ENCODE data around the gene RPE65. TPM values are rescaled to one million over a fixed set of nuclear protein-coding genes. Genes with fewer than 3 reads are reported as not detected.

The RPE65 gene
- total RNA-seq, 4 donors from 2014 or later, result not detected

- 92 to 93% methylated on average over 2 of the region's 2 CpGs for WGBS, 2 donors
- Histone ChIP-seq H3K4me3 (no peak overlapping the region), H3K9me3 (no peaks in the 10 kb centered on the region), H3K4me1 (peaks cover 0 to 3% (median 0%) of the 10 kb centered on the region in 4 donors), H3K27ac (no peak overlapping the region), H3K27me3 (no peaks in the 10 kb centered on the region), H3K36me3 (no peaks in the 10 kb centered on the region)
- TF ChIP-seq CTCF (IDR thresholded peaks at IDR 0.05), result no peak
- TF ChIP-seq EP300 (IDR thresholded peaks at IDR 0.05), result no peak
- TF ChIP-seq POLR2A (IDR thresholded peaks at IDR 0.05), result no peak
- no peak for DNase-seq (ENCODE audit: low spot score in 2 of 2)
Observed at GRCh38 chr1:68454534-68454933, 4.8 kb upstream of the RPE65 start.

GRCh38 chr1:68453060-68453670, 3.4 kb upstream of the RPE65 start:
- H3K27me3 ChIP-seq, result no peaks in the 10 kb centered on the region
- no peak for DNase-seq (ENCODE audit: low spot score in 2 of 2)
- H3K27ac ChIP-seq, result no peak overlapping the region
- WGBS, 2 donors, result 83 to 85% methylated on average over 8 of the region's 8 CpGs
- no peaks in the 10 kb centered on the region for H3K36me3 ChIP-seq
- peaks cover 0 to 3% (median 0%) of the 10 kb centered on the region in 4 donors for H3K4me1 ChIP-seq
- no peaks in the 10 kb centered on the region for H3K9me3 ChIP-seq
- TF ChIP-seq POLR2A (IDR thresholded peaks at IDR 0.05), result no peak
- TF ChIP-seq CTCF (IDR thresholded peaks at IDR 0.05), result no peak
- no peak for TF ChIP-seq EP300 (IDR thresholded peaks at IDR 0.05)
- H3K4me3 ChIP-seq, result no peak overlapping the region

GRCh38 chr1:68448365-68448764, 1.4 kb downstream of the RPE65 start:
- no peak overlapping the region for H3K4me3 ChIP-seq
- H3K4me1 ChIP-seq, result peaks cover 0 to 3% (median 0%) of the 10 kb centered on the region in 4 donors
- H3K36me3 ChIP-seq, result no peaks in the 10 kb centered on the region
- no peaks in the 10 kb centered on the region for H3K9me3 ChIP-seq
- H3K27ac ChIP-seq, result no peak overlapping the region
- 88% methylated on average over 7 of the region's 7 CpGs for WGBS, 2 donors
- TF ChIP-seq POLR2A (IDR thresholded peaks at IDR 0.05), result no peak
- no peak for TF ChIP-seq CTCF (IDR thresholded peaks at IDR 0.05)
- TF ChIP-seq EP300 (IDR thresholded peaks at IDR 0.05), result no peak
- DNase-seq (ENCODE audit: low spot score in 2 of 2), result no peak
- no peaks in the 10 kb centered on the region for H3K27me3 ChIP-seq

GRCh38 chr1:68445709-68446108, 4.0 kb downstream of the RPE65 start:
- no peaks in the 10 kb centered on the region for H3K36me3 ChIP-seq
- no peak overlapping the region for H3K27ac ChIP-seq
- H3K27me3 ChIP-seq, result no peaks in the 10 kb centered on the region
- H3K9me3 ChIP-seq, result no peaks in the 10 kb centered on the region
- TF ChIP-seq CTCF (IDR thresholded peaks at IDR 0.05) (no peak), POLR2A (IDR thresholded peaks at IDR 0.05) (no peak), EP300 (IDR thresholded peaks at IDR 0.05) (no peak)
- peaks cover 0 to 3% (median 0%) of the 10 kb centered on the region in 4 donors for H3K4me1 ChIP-seq
- H3K4me3 ChIP-seq, result no peak overlapping the region
- WGBS, 2 donors, result 94 to 95% methylated on average over 6 of the region's 6 CpGs
- no peak for DNase-seq (ENCODE audit: low spot score in 2 of 2)

GRCh38 chr1:68442822-68443556, 6.8 kb downstream of the RPE65 start:
- TF ChIP-seq CTCF (IDR thresholded peaks at IDR 0.05) (peak; percentile 21 to 54 (median 27)), EP300 (IDR thresholded peaks at IDR 0.05) (no peak)
- H3K4me3 ChIP-seq, result no peak overlapping the region
- 36 to 38% methylated on average over 5 of the region's 5 CpGs for WGBS, 2 donors
- peak in 1 of 2 donors; percentile 64 for DNase-seq (ENCODE audit: low spot score in 2 of 2)
- no peaks in the 10 kb centered on the region for H3K4me1 ChIP-seq
- H3K27ac ChIP-seq, result no peak overlapping the region
- H3K27me3 ChIP-seq, result no peaks in the 10 kb centered on the region
- no peaks in the 10 kb centered on the region for H3K9me3 ChIP-seq
- H3K36me3 ChIP-seq, result no peaks in the 10 kb centered on the region

All from tibial nerve (tissue), 4 donors.